Measurements from ENCODE around the gene SMOC2.
"Not testable (repeated sequence)": the region's sequence is repeated elsewhere in the genome, so short reads cannot be mapped to it uniquely, and the experiment has no call there.

The SMOC2 gene

GRCh38 chr6:168597471-168597875, 156.5 kb downstream of the SMOC2 start:
- in situ Hi-C loops (cut with MboI; ENCODE audit: low sequenced_read_pairs), result no loop called here

GRCh38 chr6:168598251-168599117, 157.5 kb downstream of the SMOC2 start:
- in situ Hi-C loops (cut with MboI; ENCODE audit: low sequenced_read_pairs), result no loop called here

GRCh38 chr6:168599118-168599494, 158.1 kb downstream of the SMOC2 start:
- in situ Hi-C loops (cut with MboI; ENCODE audit: low sequenced_read_pairs), result no loop called here

- in situ Hi-C loops (cut with MboI; ENCODE audit: low sequenced_read_pairs), result no loop called here
These were observed 158.9 kb downstream of the SMOC2 start for GRCh38 chr6:168599769-168600330.

GRCh38 chr6:168600381-168600780, 159.4 kb downstream of the SMOC2 start:
- in situ Hi-C loops (cut with MboI; ENCODE audit: low sequenced_read_pairs), result no loop called here

GRCh38 chr6:168601111-168601510, 160.1 kb downstream of the SMOC2 start:
- in situ Hi-C loops (cut with MboI; ENCODE audit: low sequenced_read_pairs), result no loop called here

- in situ Hi-C loops (cut with MboI; ENCODE audit: low sequenced_read_pairs), result no loop called here
These were observed 160.6 kb downstream of the SMOC2 start for GRCh38 chr6:168601546-168601945.

GRCh38 chr6:168602576-168602975, 161.6 kb downstream of the SMOC2 start:
- in situ Hi-C loops (cut with MboI; ENCODE audit: low sequenced_read_pairs), result no loop called here

GRCh38 chr6:168603234-168603633, 162.2 kb downstream of the SMOC2 start:
- in situ Hi-C loops (cut with MboI; ENCODE audit: low sequenced_read_pairs), result no loop called here

- in situ Hi-C loops (cut with MboI; ENCODE audit: low sequenced_read_pairs), result no loop called here
These were observed 165.0 kb downstream of the SMOC2 start for GRCh38 chr6:168605964-168606363.

GRCh38 chr6:168606722-168607121, 165.7 kb downstream of the SMOC2 start:
- in situ Hi-C loops (cut with MboI; ENCODE audit: low sequenced_read_pairs), result no loop called here

- in situ Hi-C loops (cut with MboI; ENCODE audit: low sequenced_read_pairs), result no loop called here
These were observed 166.5 kb downstream of the SMOC2 start for GRCh38 chr6:168607272-168608112.

- in situ Hi-C loops (cut with MboI; ENCODE audit: low sequenced_read_pairs), result no loop called here
These were observed 167.1 kb downstream of the SMOC2 start for GRCh38 chr6:168608113-168608400.

- in situ Hi-C loops (cut with MboI; ENCODE audit: low sequenced_read_pairs), result no loop called here
These were observed 168.2 kb downstream of the SMOC2 start for GRCh38 chr6:168609026-168609685.

GRCh38 chr6:168609914-168610490, 169.0 kb downstream of the SMOC2 start:
- in situ Hi-C loops (cut with MboI; ENCODE audit: low sequenced_read_pairs), result no loop called here

GRCh38 chr6:168610966-168611365, 170.0 kb downstream of the SMOC2 start:
- in situ Hi-C loops (cut with MboI; ENCODE audit: low sequenced_read_pairs), result not testable (repeated sequence)

GRCh38 chr6:168611691-168612090, 170.7 kb downstream of the SMOC2 start:
- in situ Hi-C loops (cut with MboI; ENCODE audit: low sequenced_read_pairs), result no loop called here

GRCh38 chr6:168612586-168612985, 171.6 kb downstream of the SMOC2 start:
- in situ Hi-C loops (cut with MboI; ENCODE audit: low sequenced_read_pairs), result no loop called here

- in situ Hi-C loops (cut with MboI; ENCODE audit: low sequenced_read_pairs), result no loop called here
These were observed 174.9 kb downstream of the SMOC2 start for GRCh38 chr6:168615837-168616236.

GRCh38 chr6:168616816-168617765, 176.1 kb downstream of the SMOC2 start:
- in situ Hi-C loops (cut with MboI; ENCODE audit: low sequenced_read_pairs), result no loop called here

Measured in HL-60/S4 treated with retinoic acid at 250 ng/mL for 4 days and 3 days (cell line).